ENCODE measurements around the gene SRC. TPM values are rescaled to one million over a fixed set of nuclear protein-coding genes. Genes with fewer than 3 reads are reported as not detected.

The SRC gene
- total RNA-seq, 4 donors from 2014 or later: 21.8 to 30.9 (median 25.1) TPM

GRCh38 chr20:37401930-37402675 lies 56.2 kb downstream of the SRC start:
- no peak for TF ChIP-seq POLR2A (IDR thresholded peaks at IDR 0.05)
- TF ChIP-seq, protein P1, sequence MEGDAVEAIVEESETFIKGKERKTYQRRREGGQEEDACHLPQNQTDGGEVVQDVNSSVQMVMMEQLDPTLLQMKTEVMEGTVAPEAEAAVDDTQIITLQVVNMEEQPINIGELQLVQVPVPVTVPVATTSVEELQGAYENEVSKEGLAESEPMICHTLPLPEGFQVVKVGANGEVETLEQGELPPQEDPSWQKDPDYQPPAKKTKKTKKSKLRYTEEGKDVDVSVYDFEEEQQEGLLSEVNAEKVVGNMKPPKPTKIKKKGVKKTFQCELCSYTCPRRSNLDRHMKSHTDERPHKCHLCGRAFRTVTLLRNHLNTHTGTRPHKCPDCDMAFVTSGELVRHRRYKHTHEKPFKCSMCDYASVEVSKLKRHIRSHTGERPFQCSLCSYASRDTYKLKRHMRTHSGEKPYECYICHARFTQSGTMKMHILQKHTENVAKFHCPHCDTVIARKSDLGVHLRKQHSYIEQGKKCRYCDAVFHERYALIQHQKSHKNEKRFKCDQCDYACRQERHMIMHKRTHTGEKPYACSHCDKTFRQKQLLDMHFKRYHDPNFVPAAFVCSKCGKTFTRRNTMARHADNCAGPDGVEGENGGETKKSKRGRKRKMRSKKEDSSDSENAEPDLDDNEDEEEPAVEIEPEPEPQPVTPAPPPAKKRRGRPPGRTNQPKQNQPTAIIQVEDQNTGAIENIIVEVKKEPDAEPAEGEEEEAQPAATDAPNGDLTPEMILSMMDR (IDR thresholded peaks at IDR 0.05): no peak
- intact Hi-C loops (cut with DNase I; ENCODE audit: low total_unique reads): no loop called here
- no peak overlapping the region for H3K4me3 ChIP-seq (ENCODE audit: low read depth, poor library complexity, severe bottlenecking)
- 86 to 89% methylated on average over 29 to 30 of the region's 30 CpGs for WGBS, 2 donors
- no peak for DNase-seq (ENCODE audit: low spot score in 2 of 2)

DNA sequence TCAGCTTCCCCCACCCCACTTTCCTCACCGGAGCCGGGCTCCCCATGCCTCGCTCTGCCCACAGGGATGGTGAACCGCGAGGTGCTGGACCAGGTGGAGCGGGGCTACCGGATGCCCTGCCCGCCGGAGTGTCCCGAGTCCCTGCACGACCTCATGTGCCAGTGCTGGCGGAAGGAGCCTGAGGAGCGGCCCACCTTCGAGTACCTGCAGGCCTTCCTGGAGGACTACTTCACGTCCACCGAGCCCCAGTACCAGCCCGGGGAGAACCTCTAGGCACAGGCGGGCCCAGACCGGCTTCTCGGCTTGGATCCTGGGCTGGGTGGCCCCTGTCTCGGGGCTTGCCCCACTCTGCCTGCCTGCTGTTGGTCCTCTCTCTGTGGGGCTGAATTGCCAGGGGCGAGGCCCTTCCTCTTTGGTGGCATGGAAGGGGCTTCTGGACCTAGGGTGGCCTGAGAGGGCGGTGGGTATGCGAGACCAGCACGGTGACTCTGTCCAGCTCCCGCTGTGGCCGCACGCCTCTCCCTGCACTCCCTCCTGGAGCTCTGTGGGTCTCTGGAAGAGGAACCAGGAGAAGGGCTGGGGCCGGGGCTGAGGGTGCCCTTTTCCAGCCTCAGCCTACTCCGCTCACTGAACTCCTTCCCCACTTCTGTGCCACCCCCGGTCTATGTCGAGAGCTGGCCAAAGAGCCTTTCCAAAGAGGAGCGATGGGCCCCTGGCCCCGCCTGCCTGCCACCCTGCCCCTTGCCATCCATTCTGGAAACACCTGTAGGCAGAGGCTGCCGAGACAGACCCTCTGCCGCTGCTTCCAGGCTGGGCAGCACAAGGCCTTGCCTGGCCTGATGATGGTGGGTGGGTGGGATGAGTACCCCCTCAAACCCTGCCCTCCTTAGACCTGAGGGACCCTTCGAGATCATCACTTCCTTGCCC lies 57.4 kb downstream of the SRC start:
- no peak for DNase-seq (ENCODE audit: low spot score in 2 of 2)
- H3K4me3 ChIP-seq (ENCODE audit: low read depth, poor library complexity, severe bottlenecking): no peak overlapping the region
- 89 to 93% methylated on average over 32 to 36 of the region's 37 CpGs for WGBS, 2 donors
- TF ChIP-seq, protein P1 (IDR thresholded peaks at IDR 0.05): no peak
- TF ChIP-seq POLR2A (IDR thresholded peaks at IDR 0.05): no peak
- intact Hi-C loops (cut with DNase I; ENCODE audit: low total_unique reads): no loop called here

GRCh38 chr20:37404461-37404890 lies 58.5 kb downstream of the SRC start:
- 79 to 82% methylated on average over 5 to 6 of the region's 6 CpGs for WGBS, 2 donors
- no peak overlapping the region for H3K4me3 ChIP-seq (ENCODE audit: low read depth, poor library complexity, severe bottlenecking)
- intact Hi-C loops (cut with DNase I; ENCODE audit: low total_unique reads): no loop called here
- no peak for TF ChIP-seq POLR2A (IDR thresholded peaks at IDR 0.05)
- TF ChIP-seq, protein P1 (IDR thresholded peaks at IDR 0.05): no peak
- DNase-seq (ENCODE audit: low spot score in 2 of 2): peak in 1 of 2 donors; percentile 81

- 68 to 75% methylated on average over 11 of the region's 11 CpGs for WGBS, 2 donors
- H3K4me3 ChIP-seq (ENCODE audit: low read depth, poor library complexity, severe bottlenecking): no peak overlapping the region
- intact Hi-C loops (cut with DNase I; ENCODE audit: low total_unique reads): no loop called here
- no peak for TF ChIP-seq POLR2A (IDR thresholded peaks at IDR 0.05)
- TF ChIP-seq, protein P1 (IDR thresholded peaks at IDR 0.05): no peak
- DNase-seq (ENCODE audit: low spot score in 2 of 2): no peak
Observed at GRCh38 chr20:37405351-37405897, 59.5 kb downstream of the SRC start.

DNA sequence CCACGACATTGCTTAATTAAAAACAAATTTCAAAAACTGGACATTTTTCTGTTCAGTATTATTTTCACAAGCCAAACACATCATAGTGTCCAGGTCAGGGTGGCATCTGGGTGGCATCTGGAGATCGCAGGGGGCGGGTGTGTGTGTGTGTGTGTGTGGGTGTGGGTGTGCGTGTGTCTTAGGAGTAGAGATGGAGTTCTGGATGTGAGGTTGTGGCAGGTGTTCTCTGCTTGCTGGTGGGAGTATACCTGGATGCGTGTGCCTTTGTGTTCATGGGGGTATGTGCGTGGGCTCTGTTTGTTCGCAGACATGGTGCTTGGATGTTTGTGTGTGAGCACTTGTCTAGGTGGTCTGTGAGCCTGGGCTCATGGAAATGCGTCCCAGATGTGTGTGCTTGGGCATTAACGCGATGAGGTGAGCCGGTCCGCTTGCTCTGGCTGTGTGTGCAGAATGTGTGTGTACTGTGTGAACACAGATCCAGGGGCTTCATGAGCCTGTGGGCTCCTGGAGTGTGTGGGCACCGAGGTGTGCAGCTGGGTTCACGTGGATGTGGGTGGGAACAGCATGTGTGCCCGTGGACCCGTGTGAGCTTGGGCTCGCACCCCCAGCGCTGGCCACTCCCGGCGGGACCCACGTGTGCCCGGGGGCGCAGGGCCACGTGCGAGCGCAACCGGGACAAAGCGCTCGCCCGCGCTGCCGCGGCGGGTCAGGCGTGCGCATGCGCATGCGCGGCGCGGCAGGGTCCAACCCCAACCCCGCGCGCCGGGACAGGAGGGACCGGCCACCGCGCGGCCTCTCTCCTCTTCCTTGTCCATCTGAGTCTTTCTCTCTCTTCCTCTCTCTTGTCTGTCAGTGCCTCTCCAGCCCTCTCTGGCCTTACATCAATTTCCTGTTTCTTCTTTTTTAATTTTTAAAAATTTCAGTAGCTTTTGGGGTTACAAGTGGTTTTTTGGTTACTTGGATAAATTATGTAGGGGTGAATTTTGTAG lies 60.4 kb downstream of the SRC start:
- DNase-seq (ENCODE audit: low spot score in 2 of 2): peak in 1 of 2 donors; percentile 84
- WGBS, 2 donors: 10 to 18% methylated on average over 37 to 46 of the region's 49 CpGs
- H3K4me3 ChIP-seq (ENCODE audit: low read depth, poor library complexity, severe bottlenecking): no peak overlapping the region
- intact Hi-C loops (cut with DNase I; ENCODE audit: low total_unique reads): no loop called here
- TF ChIP-seq POLR2A (IDR thresholded peaks at IDR 0.05): no peak
- TF ChIP-seq, protein P1 (IDR thresholded peaks at IDR 0.05): no peak

Measured in lower leg skin (tissue), 4 donors.